ENCODE results near the gene SCG3. TPM values are rescaled to one million over a fixed set of nuclear protein-coding genes. Genes with fewer than 3 reads are reported as not detected.
A peak's percentile ranks its signal among the peaks of the same experiment; 100 is the strongest.

SCG3 gene
- total and polyA plus RNA-seq, 2 of the 4 experiments (the other 2 are of a cell fraction), result 0.02 TPM; not detected in 1

GRCh38 chr15:51688863-51689262 is 7.6 kb downstream of the SCG3 start:
- POLR2A ChIA-PET (ENCODE audit: unreplicated experiment), result no interaction called here
- H4K5ac ChIP-seq (ENCODE audit: low read depth, low read length), result no peak overlapping the region
- H4K20me1 ChIP-seq (ENCODE audit: insufficient read depth, low read length), result no peaks in the 10 kb centered on the region
- no peak overlapping the region for H3K18ac ChIP-seq (ENCODE audit: low read depth, low read length)
- no peaks in the 10 kb centered on the region for H3K9me3 ChIP-seq (ENCODE audit: control insufficient read depth, insufficient read depth, low read length)
- CTCF ChIA-PET, result no interaction called here
- H2BK15ac ChIP-seq (ENCODE audit: low read depth, low read length), result no peak overlapping the region
- no peak overlapping the region for H3K4me2 ChIP-seq (ENCODE audit: low read depth, low read length)
- no peak overlapping the region for H3K9ac ChIP-seq (ENCODE audit: low read depth, low read length)
- ATAC-seq (ENCODE audit: low read depth), result no peak
- no peaks in the 10 kb centered on the region for H3K4me1 ChIP-seq (ENCODE audit: control insufficient read depth, insufficient read depth, low read length)
- H3K14ac ChIP-seq (replicated peaks; ENCODE audit: low read depth, low read length), result no peak overlapping the region
- H4K8ac ChIP-seq (ENCODE audit: low read depth in 2 of 2, low read length in 2 of 2), result no peak overlapping the region
- no peak overlapping the region for H4K91ac ChIP-seq (ENCODE audit: insufficient read depth, low read depth, low read length)
- no peak overlapping the region for H2AK5ac ChIP-seq (ENCODE audit: low read depth, low read length)
- no peak overlapping the region for H2AK9ac ChIP-seq (replicated peaks; ENCODE audit: low read depth, low read length, poor library complexity)
- no peak overlapping the region for H3K27ac ChIP-seq (ENCODE audit: insufficient read depth, low read length)
- H2AFZ ChIP-seq (replicated peaks; ENCODE audit: low read length, poor library complexity), result no peak overlapping the region
- dilution Hi-C loops (cut with HindIII; ENCODE audit: low sequenced_read_pairs, unreplicated experiment) (no loop called here), intact Hi-C loops (cut with micrococcal nuclease) (loop anchor here (5.0 kb wide), 1 partner anchor 68 kb away; no protein-coding TSS in a partner anchor), in situ Hi-C loops (cut with MboI; ENCODE audit: low sequenced_read_pairs) (no loop called here)
- TF ChIP-seq CTCF (conservative IDR thresholded peaks at IDR 0.05; ENCODE audit: low read depth, low read length) (peak; percentile 23), MAZ (IDR thresholded peaks at IDR 0.05; ENCODE audit: borderline replicate concordance, low read depth, low read length) (no peak), POLR2A (IDR thresholded peaks at IDR 0.05; ENCODE audit: low read depth, low read length) (no peak), RCOR1 (IDR thresholded peaks at IDR 0.05; ENCODE audit: insufficient replicate concordance, low read length) (no peak), SMC3 (IDR thresholded peaks at IDR 0.05; ENCODE audit: low read depth, low read length) (peak; percentile 29; the same call in 1 of the 2 replicates), NFE2L2 (IDR thresholded peaks at IDR 0.05; ENCODE audit: low read depth, low read length) (no peak), RAD21 (IDR thresholded peaks at IDR 0.05; ENCODE audit: low read length) (no peak; the same call in 1 of the 2 replicates), BHLHE40 (IDR thresholded peaks at IDR 0.05; ENCODE audit: low read depth, low read length) (no peak)
- no CpG with 5 or more reads among the region's 2 CpGs for WGBS, 2 experiments (ENCODE audit: extremely low coverage in 2 of 2, insufficient read length in 1 of 2)
- no peak overlapping the region for H3K4me3 ChIP-seq (ENCODE audit: insufficient read depth, low read depth, low read length)
- no peaks in the 10 kb centered on the region for H3K36me3 ChIP-seq (ENCODE audit: control insufficient read depth, insufficient read depth, low read length)
- no peaks in the 10 kb centered on the region for H3K79me1 ChIP-seq (ENCODE audit: low read depth in 1 of 2, low read length in 2 of 2)
- H3K23ac ChIP-seq (ENCODE audit: low read depth, low read length), result no peak overlapping the region
- H3K4ac ChIP-seq (ENCODE audit: low read depth, low read length), result no peak overlapping the region
- BruUV-seq (replicated peaks), result no TSS peak
- H2BK120ac ChIP-seq (ENCODE audit: low read depth, low read length), result no peak overlapping the region
- no peak overlapping the region for H2BK5ac ChIP-seq (ENCODE audit: low read depth, low read length, poor library complexity, severe bottlenecking)
- H3K56ac ChIP-seq (ENCODE audit: extremely low read depth, insufficient read depth, low read length), result no peak overlapping the region
- no peaks in the 10 kb centered on the region for H3K9me1 ChIP-seq (ENCODE audit: insufficient read depth, low read length)
- peaks cover 16% of the 10 kb centered on the region for H3K27me3 ChIP-seq (ENCODE audit: control insufficient read depth, insufficient read depth, low read length)
- no peak overlapping the region for H2BK20ac ChIP-seq (ENCODE audit: low read depth, low read length)
- peak; percentile 7 for DNase-seq
